Measurements from ENCODE around the gene SEPTIN3.
"Not testable (repeated sequence)": the region's sequence is repeated elsewhere in the genome, so short reads cannot be mapped to it uniquely, and the experiment has no call there.

SEPTIN3 gene

GRCh38 chr22:41946629-41947423 lies 22.4 kb upstream of the SEPTIN3 start, which contains the start of gene CENPM:
CENPM (minus strand) TSS chr22:41947152; CDS start chr22:41947076, 76 bp downstream.
- Histone ChIP-seq H3K4me3 (ENCODE audit: low read depth in 1 of 2, low read length in 1 of 2) (peak within 1 kb of the TSS; percentile 73 to 79), H3K4me1 (ENCODE audit: control insufficient read depth in 1 of 2, insufficient read depth in 1 of 2, low read depth in 1 of 2, low read length in 1 of 2) (peaks cover 18% of the 10 kb centered on the region in 2 experiments), H3K9me3 (no peaks in the 10 kb centered on the region), H3K36me3 (no peaks in the 10 kb centered on the region), H3K27ac (no peak within 1 kb of the TSS), H3K27me3 (no peaks in the 10 kb centered on the region)
- TF ChIP-seq CTCF (IDR thresholded peaks at IDR 0.05) = no peak

GRCh38 chr22:41947424-41948080 lies 21.7 kb upstream of the SEPTIN3 start:
- Histone ChIP-seq H3K4me1 (ENCODE audit: control insufficient read depth in 1 of 2, insufficient read depth in 1 of 2, low read depth in 1 of 2, low read length in 1 of 2) (peaks cover 18% of the 10 kb centered on the region in 2 experiments), H3K27ac (no peak overlapping the region), H3K36me3 (no peaks in the 10 kb centered on the region), H3K9me3 (no peaks in the 10 kb centered on the region), H3K4me3 (ENCODE audit: low read depth in 1 of 2, low read length in 1 of 2) (peak overlapping the region; percentile 73 to 79), H3K27me3 (no peaks in the 10 kb centered on the region)
- no peak for TF ChIP-seq CTCF (IDR thresholded peaks at IDR 0.05)

- H3K4me1 ChIP-seq (ENCODE audit: control insufficient read depth in 1 of 2, insufficient read depth in 1 of 2, low read depth in 1 of 2, low read length in 1 of 2) = peaks cover 18% of the 10 kb centered on the region in 2 experiments
- H3K9me3 ChIP-seq = no peaks in the 10 kb centered on the region
- no peak overlapping the region for H3K27ac ChIP-seq
- H3K4me3 ChIP-seq (ENCODE audit: low read depth in 1 of 2, low read length in 1 of 2) = no peak overlapping the region
- TF ChIP-seq CTCF (IDR thresholded peaks at IDR 0.05) = no peak
- no peaks in the 10 kb centered on the region for H3K36me3 ChIP-seq
- no peaks in the 10 kb centered on the region for H3K27me3 ChIP-seq
Measured at GRCh38 chr22:41948142-41948541, 21.1 kb upstream of the SEPTIN3 start.

GRCh38 chr22:41948928-41949296 lies 20.3 kb upstream of the SEPTIN3 start:
- not testable (repeated sequence) for H3K4me3 ChIP-seq (ENCODE audit: low read depth in 1 of 2, low read length in 1 of 2); H3K27ac ChIP-seq; H3K36me3 ChIP-seq; H3K9me3 ChIP-seq; H3K27me3 ChIP-seq
- peaks cover 18% of the 10 kb centered on the region in 2 experiments for H3K4me1 ChIP-seq (ENCODE audit: control insufficient read depth in 1 of 2, insufficient read depth in 1 of 2, low read depth in 1 of 2, low read length in 1 of 2)

GRCh38 chr22:41949297-41949965 lies 19.8 kb upstream of the SEPTIN3 start:
- Histone ChIP-seq H3K4me1 (ENCODE audit: control insufficient read depth in 1 of 2, insufficient read depth in 1 of 2, low read depth in 1 of 2, low read length in 1 of 2) (peaks cover 18% of the 10 kb centered on the region in 2 experiments), H3K27ac (no peak overlapping the region), H3K27me3 (no peaks in the 10 kb centered on the region), H3K9me3 (no peaks in the 10 kb centered on the region), H3K4me3 (ENCODE audit: low read depth in 1 of 2, low read length in 1 of 2) (no peak overlapping the region), H3K36me3 (no peaks in the 10 kb centered on the region)
- no peak for TF ChIP-seq CTCF (IDR thresholded peaks at IDR 0.05)

Data from neutrophil (primary cell).